PC-3 (cell line): ENCODE measurements around the gene FUT1.

ENCODE experiments used
- EZH2 ChIP-seq: fragments of 300-600 bp; sonication (generic); IDR thresholded peaks from one replicate; pipeline ENCODE4 v1.6.1; 2017; ENCODE audit warnings: antibody characterized with exemption, mild to moderate bottlenecking, low read length; ENCODE audit not compliant: unreplicated experiment
- EZH2phosphoT487 ChIP-seq: fragments of 300-600 bp; sonication (generic); IDR thresholded peaks from 2 replicates; pipeline ENCODE4 v1.6.1; 2018; ENCODE audit warnings: mild to moderate bottlenecking, antibody characterized with exemption, low read length, borderline replicate concordance
- TF ChIP-seq, protein P1 (sequence below): fragments of 300-600 bp; sonication (generic); conservative IDR thresholded peaks from 2 replicates; pipeline ENCODE4 v1.5.1; 2017; ENCODE audit warnings: antibody characterized with exemption, low read depth, mild to moderate bottlenecking, low read length

DNA sequence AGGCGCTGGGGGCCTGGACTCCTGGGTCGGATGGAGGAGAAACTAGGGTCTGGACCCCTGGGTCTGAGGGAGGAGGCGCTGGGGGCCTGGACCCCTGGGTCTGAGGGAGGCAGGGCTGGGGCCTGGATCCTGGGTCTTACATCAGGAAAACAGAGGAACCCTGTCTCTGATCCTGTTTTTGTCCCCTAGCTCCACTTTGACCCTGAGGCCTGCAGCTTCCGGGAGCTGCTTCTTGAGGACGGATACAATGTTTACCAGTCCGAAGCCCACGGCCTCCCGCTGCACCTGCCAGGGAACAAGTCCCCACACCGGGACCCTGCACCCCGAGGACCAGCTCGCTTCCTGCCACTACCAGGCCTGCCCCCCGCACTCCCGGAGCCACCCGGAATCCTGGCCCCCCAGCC, 5.3 kb upstream of the FUT1 start:
- TF ChIP-seq, protein P1, sequence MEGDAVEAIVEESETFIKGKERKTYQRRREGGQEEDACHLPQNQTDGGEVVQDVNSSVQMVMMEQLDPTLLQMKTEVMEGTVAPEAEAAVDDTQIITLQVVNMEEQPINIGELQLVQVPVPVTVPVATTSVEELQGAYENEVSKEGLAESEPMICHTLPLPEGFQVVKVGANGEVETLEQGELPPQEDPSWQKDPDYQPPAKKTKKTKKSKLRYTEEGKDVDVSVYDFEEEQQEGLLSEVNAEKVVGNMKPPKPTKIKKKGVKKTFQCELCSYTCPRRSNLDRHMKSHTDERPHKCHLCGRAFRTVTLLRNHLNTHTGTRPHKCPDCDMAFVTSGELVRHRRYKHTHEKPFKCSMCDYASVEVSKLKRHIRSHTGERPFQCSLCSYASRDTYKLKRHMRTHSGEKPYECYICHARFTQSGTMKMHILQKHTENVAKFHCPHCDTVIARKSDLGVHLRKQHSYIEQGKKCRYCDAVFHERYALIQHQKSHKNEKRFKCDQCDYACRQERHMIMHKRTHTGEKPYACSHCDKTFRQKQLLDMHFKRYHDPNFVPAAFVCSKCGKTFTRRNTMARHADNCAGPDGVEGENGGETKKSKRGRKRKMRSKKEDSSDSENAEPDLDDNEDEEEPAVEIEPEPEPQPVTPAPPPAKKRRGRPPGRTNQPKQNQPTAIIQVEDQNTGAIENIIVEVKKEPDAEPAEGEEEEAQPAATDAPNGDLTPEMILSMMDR, result no peak
- no peak for TF ChIP-seq EZH2
- no peak for TF ChIP-seq EZH2phosphoT487
